Astrocyte of the spinal cord (primary cell): ENCODE measurements around the gene OPTN.
"Not testable (repeated sequence)": the region's sequence is repeated elsewhere in the genome, so short reads cannot be mapped to it uniquely, and the experiment has no call there.

Experiments used
- DNase-seq: peaks from one replicate; pipeline ENCODE4 v3.0.0; 2011; ENCODE audit warnings: low read depth, low spot score
- H3K4me3 ChIP-seq: 2 replicates; pipeline ENCODE4 v1.5.1; 2011; ENCODE audit warnings: low read depth, mild to moderate bottlenecking, low read length, moderate library complexity
- in situ Hi-C: cut with HindIII; loops from 2 replicates; pipeline ENCODE4 v1.10.0; 2017; ENCODE audit warnings: low sequenced_read_pairs
- TF ChIP-seq, protein P1 (sequence below): IDR thresholded peaks from 2 replicates; pipeline ENCODE4 v1.5.1; 2012; ENCODE audit warnings: low read depth, mild to moderate bottlenecking, low read length, inconsistent platforms

The OPTN gene

GRCh38 chr10:13078912-13079775 lies 20.8 kb upstream of the OPTN start:
- in situ Hi-C loops: no loop called here
- no peak overlapping the region for H3K4me3 ChIP-seq
- TF ChIP-seq, protein P1, sequence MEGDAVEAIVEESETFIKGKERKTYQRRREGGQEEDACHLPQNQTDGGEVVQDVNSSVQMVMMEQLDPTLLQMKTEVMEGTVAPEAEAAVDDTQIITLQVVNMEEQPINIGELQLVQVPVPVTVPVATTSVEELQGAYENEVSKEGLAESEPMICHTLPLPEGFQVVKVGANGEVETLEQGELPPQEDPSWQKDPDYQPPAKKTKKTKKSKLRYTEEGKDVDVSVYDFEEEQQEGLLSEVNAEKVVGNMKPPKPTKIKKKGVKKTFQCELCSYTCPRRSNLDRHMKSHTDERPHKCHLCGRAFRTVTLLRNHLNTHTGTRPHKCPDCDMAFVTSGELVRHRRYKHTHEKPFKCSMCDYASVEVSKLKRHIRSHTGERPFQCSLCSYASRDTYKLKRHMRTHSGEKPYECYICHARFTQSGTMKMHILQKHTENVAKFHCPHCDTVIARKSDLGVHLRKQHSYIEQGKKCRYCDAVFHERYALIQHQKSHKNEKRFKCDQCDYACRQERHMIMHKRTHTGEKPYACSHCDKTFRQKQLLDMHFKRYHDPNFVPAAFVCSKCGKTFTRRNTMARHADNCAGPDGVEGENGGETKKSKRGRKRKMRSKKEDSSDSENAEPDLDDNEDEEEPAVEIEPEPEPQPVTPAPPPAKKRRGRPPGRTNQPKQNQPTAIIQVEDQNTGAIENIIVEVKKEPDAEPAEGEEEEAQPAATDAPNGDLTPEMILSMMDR: no peak
- no peak for DNase-seq

- in situ Hi-C loops: no loop called here
- no peak for DNase-seq
Observed at GRCh38 chr10:13079776-13080050, 20.2 kb upstream of the OPTN start.

DNA sequence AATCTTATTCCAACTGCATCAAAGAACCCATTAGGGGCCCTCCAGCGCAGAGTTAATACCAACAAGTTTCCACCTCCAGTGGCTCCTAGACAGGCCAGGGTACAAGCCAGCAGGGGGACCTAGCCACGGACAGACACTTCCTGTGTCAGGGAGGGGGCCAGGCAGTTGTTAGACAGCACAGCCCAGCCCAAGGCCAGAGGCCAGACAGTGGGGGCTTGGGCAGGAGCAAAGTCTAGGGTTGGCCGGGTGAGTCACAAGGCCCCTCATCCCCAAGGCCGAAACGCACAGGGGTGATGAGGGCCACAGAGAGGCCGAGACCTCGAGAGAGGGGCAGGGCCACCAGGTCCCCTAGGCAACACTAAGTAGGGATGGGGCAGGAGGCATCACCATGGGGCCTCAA lies 19.3 kb upstream of the OPTN start:
- H3K4me3 ChIP-seq: no peak overlapping the region
- DNase-seq: no peak
- TF ChIP-seq, protein P1: no peak
- in situ Hi-C loops: no loop called here

More at GRCh38 chr10:13079776-13080050, 20.2 kb upstream of the OPTN start:
- TF ChIP-seq, protein P1: no peak
- no peak overlapping the region for H3K4me3 ChIP-seq

- H3K4me3 ChIP-seq, in situ Hi-C loops, DNase-seq: not testable (repeated sequence)
Observed at GRCh38 chr10:13083700-13084099, 16.3 kb upstream of the OPTN start.

- TF ChIP-seq, protein P1: no peak
- no peak overlapping the region for H3K4me3 ChIP-seq
- DNase-seq: no peak
- in situ Hi-C loops: no loop called here
Observed at GRCh38 chr10:13086056-13086455, 13.9 kb upstream of the OPTN start.

DNA sequence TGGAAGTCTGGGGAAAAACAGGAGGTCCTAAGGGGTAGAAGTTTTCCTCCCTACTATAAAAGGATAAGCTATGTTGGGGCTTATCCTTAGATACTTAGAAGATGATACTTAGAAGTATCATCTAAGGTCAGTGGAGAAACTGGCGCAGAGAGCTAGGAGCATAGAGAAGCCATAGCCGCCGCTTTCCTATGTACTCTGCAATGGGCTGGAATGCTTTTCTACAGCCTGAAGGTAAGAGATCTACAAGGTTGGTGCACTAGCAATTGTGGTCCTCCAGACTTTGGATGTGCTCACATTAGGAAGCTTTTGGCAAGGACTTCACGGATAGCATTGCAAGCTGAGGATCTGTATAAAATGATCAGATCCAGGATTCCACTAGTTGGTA lies 12.4 kb upstream of the OPTN start:
- no peak for DNase-seq
- in situ Hi-C loops: no loop called here
- TF ChIP-seq, protein P1: no peak
- no peak overlapping the region for H3K4me3 ChIP-seq

GRCh38 chr10:13087986-13088618 lies 11.9 kb upstream of the OPTN start:
- no peak overlapping the region for H3K4me3 ChIP-seq
- peak; percentile 64 for DNase-seq
- in situ Hi-C loops: no loop called here

More at GRCh38 chr10:13087986-13088618, 11.9 kb upstream of the OPTN start:
- TF ChIP-seq, protein P1: no peak
